DND-41 (cell line): Measurements from ENCODE around the gene GGN.

Experiments
- ATAC-seq: fragments of 200-7000 bp; cut with Tn5 transposase; 3 replicates; pipeline ENCODE4 v1.9.1; 2021; ENCODE audit warnings: low read depth; ENCODE audit not compliant: insufficient read depth
- DNase-seq: peaks from one replicate; pipeline ENCODE4 v3.0.0-alpha.2; 2020
- H2AFZ ChIP-seq: 2 replicates; pipeline ENCODE4 v1.6.0; 2012; ENCODE audit warnings: low read depth, low read length
- H3K27ac ChIP-seq: 2 replicates; pipeline ENCODE4 v1.5.1; 2012; ENCODE audit warnings: low read length, inconsistent platforms
- H3K27me3 ChIP-seq: fragments of 200-600 bp; sonication (generic); 2 replicates; pipeline ENCODE4 v1.6.0; 2012; ENCODE audit warnings: low read length, mild to moderate bottlenecking, inconsistent platforms; ENCODE audit not compliant: insufficient read depth, poor library complexity
- H3K36me3 ChIP-seq: 2 replicates; pipeline ENCODE4 v1.5.1; 2012; ENCODE audit warnings: low read length, inconsistent platforms; ENCODE audit not compliant: insufficient read depth
- H3K4me1 ChIP-seq: 2 replicates; pipeline ENCODE4 v1.5.1; 2012; ENCODE audit warnings: mild to moderate bottlenecking, low read length; ENCODE audit not compliant: insufficient read depth
- H3K4me2 ChIP-seq: 2 replicates; pipeline ENCODE4 v1.6.0; 2012; ENCODE audit warnings: mild to moderate bottlenecking, moderate library complexity, low read length, inconsistent platforms; ENCODE audit not compliant: insufficient read depth
- H3K4me3 ChIP-seq, 2 experiments: fragments of 200-600 bp in 1 of 2; shearing (Covaris generic) in 1 of 2; 2 replicates each; pipeline ENCODE4 v1.5.1; 2012 to 2016; ENCODE audit warnings: inconsistent platforms in 2 of 2, low read length in 2 of 2, mild to moderate bottlenecking in 2 of 2, low read depth in 1 of 2, moderate library complexity in 1 of 2
- H3K79me2 ChIP-seq: 2 replicates; pipeline ENCODE4 v1.6.0; 2012; ENCODE audit warnings: low read length, inconsistent platforms; ENCODE audit not compliant: insufficient read depth
- H3K9ac ChIP-seq: 2 replicates; pipeline ENCODE4 v1.6.0; 2012; ENCODE audit warnings: low read depth, mild to moderate bottlenecking, inconsistent platforms, low read length, moderate library complexity
- H3K9me3 ChIP-seq: 2 replicates; pipeline ENCODE4 v1.5.1; 2012; ENCODE audit warnings: low read length, moderate library complexity, mild to moderate bottlenecking, inconsistent platforms; ENCODE audit not compliant: insufficient read depth, severe bottlenecking
- H4K20me1 ChIP-seq: 2 replicates; pipeline ENCODE4 v1.6.0; 2012; ENCODE audit warnings: low read length; ENCODE audit not compliant: insufficient read depth
- EZH2 ChIP-seq: IDR thresholded peaks from 3 replicates; pipeline ENCODE4 v1.6.1; 2012; ENCODE audit warnings: borderline replicate concordance, low read depth, mild to moderate bottlenecking, moderate library complexity, low read length, inconsistent platforms; ENCODE audit not compliant: severe bottlenecking
- TF ChIP-seq, protein P1 (sequence below): IDR thresholded peaks from 2 replicates; pipeline ENCODE4 v1.5.1; 2012; ENCODE audit warnings: borderline replicate concordance, low read length, moderate library complexity, mild to moderate bottlenecking; ENCODE audit not compliant: poor library complexity, severe bottlenecking; ENCODE audit errors: extremely low read depth

Gene GGN, protein sequence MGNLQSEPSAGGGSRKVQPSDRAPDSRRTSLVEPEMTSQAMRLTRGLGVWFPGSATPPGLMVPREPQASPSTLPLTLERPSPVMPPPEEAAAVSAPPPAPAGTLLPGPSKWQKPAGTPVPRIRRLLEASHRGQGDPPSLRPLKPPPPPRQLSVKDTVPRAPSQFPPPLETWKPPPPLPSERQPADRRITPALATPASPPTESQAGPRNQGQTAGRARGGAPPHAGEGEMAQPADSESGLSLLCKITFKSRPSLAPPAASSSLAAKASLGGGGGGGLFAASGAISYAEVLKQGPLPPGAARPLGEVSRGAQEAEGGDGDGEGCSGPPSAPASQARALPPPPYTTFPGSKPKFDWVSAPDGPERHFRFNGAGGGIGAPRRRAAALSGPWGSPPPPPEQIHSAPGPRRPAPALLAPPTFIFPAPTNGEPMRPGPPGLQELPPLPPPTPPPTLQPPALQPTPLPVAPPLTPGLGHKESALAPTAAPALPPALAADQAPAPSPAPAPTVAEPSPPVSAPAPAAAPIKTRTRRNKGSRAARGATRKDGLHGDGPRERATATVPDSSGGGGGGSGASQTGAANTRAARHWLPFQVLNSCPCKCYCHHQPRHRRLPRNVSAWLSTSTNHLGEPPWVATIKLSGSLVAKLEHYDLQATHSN

DNA sequence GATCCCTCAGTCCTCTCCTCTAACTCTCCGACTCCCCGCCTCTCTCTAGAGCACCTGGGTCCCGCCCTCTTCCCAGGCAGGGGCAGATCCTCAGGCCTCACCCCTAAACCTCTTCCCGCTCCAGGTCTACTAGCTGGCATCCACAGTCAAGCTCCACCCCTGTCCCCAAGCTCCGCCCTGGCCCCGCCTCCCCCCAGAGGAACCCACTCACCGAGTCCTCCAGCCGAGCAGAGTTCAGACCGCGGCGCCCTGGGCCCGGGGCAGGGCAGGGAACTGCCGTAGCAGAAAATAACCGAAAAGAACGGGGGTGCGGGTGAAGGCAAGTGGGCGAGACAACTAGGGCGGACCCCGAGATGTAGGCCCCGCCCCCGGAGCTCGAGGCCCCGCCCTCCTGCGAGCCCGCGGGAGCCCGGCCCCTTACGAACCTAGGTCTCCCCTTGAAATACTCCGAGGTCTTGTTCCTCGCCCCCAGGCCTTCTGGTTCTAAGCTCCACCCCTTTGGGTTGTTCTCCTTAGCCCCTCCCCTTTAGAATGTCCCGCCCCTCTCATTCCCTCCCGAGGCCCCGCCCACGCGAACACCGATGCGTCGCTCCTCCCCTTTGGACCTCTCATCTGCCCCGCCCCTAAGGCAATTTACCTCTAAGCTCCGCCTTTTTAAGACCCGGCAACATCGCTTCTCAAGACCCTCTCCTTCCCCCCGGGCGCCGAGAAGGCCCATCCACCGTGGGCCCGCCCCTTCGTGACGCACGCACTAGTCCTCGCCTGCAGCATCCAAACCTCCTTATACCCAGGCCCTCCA lies at the start of gene GGN:
GGN (minus strand) TSS at position 485 of the 799 bp plus-strand sequence. CDS start 773 bp downstream, outside the sequence.
- peaks cover 26% of the 10 kb centered on the region for H3K36me3 ChIP-seq
- peak within 1 kb of the TSS; percentile 59; the same call in 1 of the 2 replicates for H3K27ac ChIP-seq
- no peaks in the 10 kb centered on the region for H3K27me3 ChIP-seq
- peak; percentile 77 for ATAC-seq
- H3K4me3 ChIP-seq: peak within 1 kb of the TSS; percentile 39 to 88; a peak in 3 of 4 replicates
- H2AFZ ChIP-seq: peak within 1 kb of the TSS; percentile 95
- no peaks in the 10 kb centered on the region for H3K9me3 ChIP-seq
- H3K4me2 ChIP-seq: peak within 1 kb of the TSS; percentile 100
- peak within 1 kb of the TSS; percentile 58 for H3K9ac ChIP-seq
- peaks cover 56% of the 10 kb centered on the region for H3K4me1 ChIP-seq
- H3K79me2 ChIP-seq: no peaks in the 10 kb centered on the region
- DNase-seq: peak; percentile 84
- TF ChIP-seq, protein P1, sequence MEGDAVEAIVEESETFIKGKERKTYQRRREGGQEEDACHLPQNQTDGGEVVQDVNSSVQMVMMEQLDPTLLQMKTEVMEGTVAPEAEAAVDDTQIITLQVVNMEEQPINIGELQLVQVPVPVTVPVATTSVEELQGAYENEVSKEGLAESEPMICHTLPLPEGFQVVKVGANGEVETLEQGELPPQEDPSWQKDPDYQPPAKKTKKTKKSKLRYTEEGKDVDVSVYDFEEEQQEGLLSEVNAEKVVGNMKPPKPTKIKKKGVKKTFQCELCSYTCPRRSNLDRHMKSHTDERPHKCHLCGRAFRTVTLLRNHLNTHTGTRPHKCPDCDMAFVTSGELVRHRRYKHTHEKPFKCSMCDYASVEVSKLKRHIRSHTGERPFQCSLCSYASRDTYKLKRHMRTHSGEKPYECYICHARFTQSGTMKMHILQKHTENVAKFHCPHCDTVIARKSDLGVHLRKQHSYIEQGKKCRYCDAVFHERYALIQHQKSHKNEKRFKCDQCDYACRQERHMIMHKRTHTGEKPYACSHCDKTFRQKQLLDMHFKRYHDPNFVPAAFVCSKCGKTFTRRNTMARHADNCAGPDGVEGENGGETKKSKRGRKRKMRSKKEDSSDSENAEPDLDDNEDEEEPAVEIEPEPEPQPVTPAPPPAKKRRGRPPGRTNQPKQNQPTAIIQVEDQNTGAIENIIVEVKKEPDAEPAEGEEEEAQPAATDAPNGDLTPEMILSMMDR: no peak
- TF ChIP-seq EZH2: no peak
- peaks cover 31% of the 10 kb centered on the region for H4K20me1 ChIP-seq

DNA sequence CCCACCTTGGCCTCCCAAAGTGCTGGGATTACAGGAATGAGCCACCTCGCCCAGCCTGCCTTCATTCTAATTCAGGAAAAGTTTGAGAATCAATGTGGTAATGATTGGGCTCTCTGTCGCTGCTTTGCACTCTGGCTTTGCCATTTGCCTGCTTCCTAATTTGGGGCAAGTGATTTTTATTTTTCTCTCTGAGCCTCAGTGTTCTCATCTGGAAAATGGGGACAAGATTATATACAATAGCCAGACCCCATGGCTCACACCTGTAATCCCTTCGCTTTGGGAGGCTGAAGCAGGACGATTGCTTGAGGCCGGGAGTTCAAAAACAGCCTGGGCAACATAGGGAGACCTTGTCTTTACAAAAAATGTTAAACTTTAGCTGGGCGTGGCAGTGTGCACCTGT lies 49.5 kb upstream of the GGN start:
- Histone ChIP-seq H3K36me3 (no peaks in the 10 kb centered on the region), H3K27ac (no peak overlapping the region), H3K9ac (no peak overlapping the region), H3K27me3 (no peaks in the 10 kb centered on the region), H3K79me2 (no peaks in the 10 kb centered on the region), H2AFZ (no peak overlapping the region), H3K4me2 (no peak overlapping the region), H3K9me3 (no peaks in the 10 kb centered on the region), H3K4me1 (no peaks in the 10 kb centered on the region), H4K20me1 (no peaks in the 10 kb centered on the region), H3K4me3 (no peak overlapping the region)
- TF ChIP-seq, protein P1: no peak
- TF ChIP-seq EZH2: no peak
- DNase-seq (no peak), ATAC-seq (no peak)

DNA sequence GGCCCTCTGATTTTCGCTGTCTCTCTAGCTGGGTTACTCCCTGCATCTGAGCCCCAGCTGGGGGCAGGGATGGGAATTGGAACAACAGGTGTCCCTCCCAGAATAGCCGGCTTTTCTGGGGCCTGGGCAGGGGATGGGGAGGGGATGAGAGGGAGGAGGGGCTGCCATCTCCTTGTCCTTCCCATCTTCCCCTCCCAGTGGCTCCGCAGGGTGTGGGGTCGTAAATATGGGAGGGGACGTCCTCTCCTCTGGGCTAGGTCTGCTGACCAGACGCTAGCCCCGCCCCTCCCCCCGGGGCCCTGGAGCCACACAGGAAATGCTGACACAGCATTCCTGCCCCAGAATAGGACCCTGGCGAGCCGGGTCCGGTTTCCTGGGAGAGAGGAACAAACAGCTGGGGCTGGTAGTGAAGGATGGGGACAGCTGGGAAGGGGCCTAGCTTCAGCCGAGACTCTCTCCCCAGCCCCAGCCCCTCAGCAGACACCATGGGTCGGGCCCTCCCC lies 46.8 kb upstream of the GGN start:
- no peaks in the 10 kb centered on the region for H3K9me3 ChIP-seq

More for the DNA sequence above, 46.8 kb upstream of the GGN start:
- DNase-seq: no peak
- Histone ChIP-seq H3K27me3 (no peaks in the 10 kb centered on the region), H3K36me3 (no peaks in the 10 kb centered on the region), H2AFZ (no peak overlapping the region), H3K9ac (no peak overlapping the region), H3K79me2 (no peaks in the 10 kb centered on the region), H3K4me1 (no peaks in the 10 kb centered on the region), H3K27ac (no peak overlapping the region), H3K4me2 (no peak overlapping the region), H4K20me1 (no peaks in the 10 kb centered on the region), H3K4me3 (no peak overlapping the region)
- no peak for ATAC-seq
- TF ChIP-seq, protein P1: no peak
- no peak for TF ChIP-seq EZH2
